GM12878 (cell line): ENCODE data around the gene PADI1. TPM values are rescaled to one million over a fixed set of nuclear protein-coding genes. Genes with fewer than 3 reads are reported as not detected.

Experiments used
- ATAC-seq: fragments of 200-7000 bp; cut with Tn5 transposase; 3 replicates; pipeline ENCODE4 v1.9.1; 2020; ENCODE audit warnings: mild to moderate bottlenecking, moderate library complexity
- BruUV-seq: library from RNA; stranded (reverse); fragments of 400-500 nt; replicated peaks from 2 replicates; lab custom pipeline; 2021; lab: Mats Ljungman, UMichigan
- CTCF ChIA-PET: fragments of 300-600 bp; sonication (Branson Sonifier 250); formaldehyde crosslinking; extraction: SDS; loops from one replicate; lab custom pipeline; 2021; ENCODE audit warnings: inconsistent platforms; lab: Yijun Ruan, JAX
- POLR2A ChIA-PET: fragments of 350-600 bp; formaldehyde crosslinking; extraction: SDS; loops from one replicate; lab custom pipeline; 2021; ENCODE audit warnings: inconsistent platforms; lab: Charles Lee
- RAD21 ChIA-PET: fragments of 300-600 bp; sonication (Branson Sonifier 250); formaldehyde crosslinking; loops from one replicate; lab custom pipeline; 2023; ENCODE audit warnings: antibody characterized with exemption; ENCODE audit not compliant: unreplicated experiment; lab: Charles Lee
- SMC1A ChIA-PET: fragments of 300-600 bp; sonication (Branson Sonifier 250); formaldehyde crosslinking; loops from one replicate; lab custom pipeline; 2023; ENCODE audit not compliant: unreplicated experiment, uncharacterized antibody; lab: Charles Lee
- DNase-seq: peaks from one replicate; pipeline ENCODE4 v3.0.0-alpha.2; 2011; ENCODE audit warnings: low read depth, low spot score
- FAIRE-seq: peaks from 3 replicates; lab custom pipeline; 2011; peaks lifted over from hg19 to GRCh38; lab: Jason Lieb, UNC
- H2AFZ ChIP-seq: 2 replicates; pipeline ENCODE4 v1.6.0; 2011; ENCODE audit warnings: low read depth, low read length, control low read depth; ENCODE audit not compliant: control insufficient read depth
- H3K27ac ChIP-seq: 2 replicates; pipeline ENCODE4 v1.5.1; 2011; ENCODE audit warnings: control low read depth; ENCODE audit not compliant: control insufficient read depth, insufficient read depth
- H3K27me3 ChIP-seq, 2 experiments: replicated peaks in 1 of 2; 2 replicates each; pipeline versions ENCODE4 v1.6.0 to v1.6.1; 2011; ENCODE audit warnings: low read length in 1 of 2; ENCODE audit not compliant: control insufficient read depth in 2 of 2, insufficient read depth in 2 of 2
- H3K36me3 ChIP-seq, 2 experiments: 2 replicates each; pipeline ENCODE4 v1.5.1; 2011; ENCODE audit warnings: low read length in 1 of 2; ENCODE audit not compliant: control insufficient read depth in 2 of 2, insufficient read depth in 2 of 2
- H3K4me1 ChIP-seq: 2 replicates; pipeline ENCODE4 v1.6.1; 2011; ENCODE audit warnings: mild to moderate bottlenecking, low read length, moderate library complexity, mixed read lengths; ENCODE audit not compliant: control insufficient read depth, insufficient read depth
- H3K4me2 ChIP-seq: 2 replicates; pipeline ENCODE4 v1.6.0; 2011; ENCODE audit warnings: control low read depth; ENCODE audit not compliant: control insufficient read depth, insufficient read depth
- H3K4me3 ChIP-seq: fragments of 200-600 bp; sonication (generic); 2 replicates; pipeline ENCODE4 v1.5.1; 2016
- H3K79me2 ChIP-seq: 2 replicates; pipeline ENCODE4 v1.6.0; 2011; ENCODE audit warnings: low read length; ENCODE audit not compliant: control insufficient read depth, insufficient read depth
- H3K9ac ChIP-seq: 2 replicates; pipeline ENCODE4 v1.8.0; 2011; ENCODE audit warnings: low read length, control low read depth, mixed read lengths; ENCODE audit not compliant: control insufficient read depth, insufficient read depth
- H3K9me3 ChIP-seq: replicated peaks from 3 replicates; pipeline ENCODE4 v1.5.1; 2011; ENCODE audit warnings: mild to moderate bottlenecking, low read length; ENCODE audit not compliant: control insufficient read depth, insufficient read depth
- H4K20me1 ChIP-seq: 2 replicates; pipeline ENCODE4 v1.6.0; 2011; ENCODE audit not compliant: control insufficient read depth, insufficient read depth
- ATF2 ChIP-seq: IDR thresholded peaks from 2 replicates; pipeline ENCODE4 v1.6.1; 2012; ENCODE audit warnings: low read length, inconsistent platforms
- EZH2 ChIP-seq: IDR thresholded peaks from 2 replicates; pipeline ENCODE4 v1.6.1; 2012; ENCODE audit warnings: low read depth, mild to moderate bottlenecking, control low read depth, inconsistent platforms, low read length, borderline replicate concordance; ENCODE audit not compliant: control insufficient read depth
- KDM1A ChIP-seq: fragments of 200-600 bp; sonication (generic); IDR thresholded peaks from 2 replicates; pipeline ENCODE4 v1.6.1; 2016; ENCODE audit warnings: borderline replicate concordance
- MEF2A ChIP-seq: IDR thresholded peaks from 2 replicates; pipeline ENCODE4 v1.6.1; 2011; ENCODE audit warnings: low read depth, mild to moderate bottlenecking, low read length, moderate library complexity; ENCODE audit not compliant: insufficient read depth
- NR2C1 ChIP-seq: fragments of 450-650 bp; IDR thresholded peaks from 2 replicates; pipeline ENCODE4 v1.6.1; 2017; ENCODE audit warnings: antibody characterized with exemption, mild to moderate bottlenecking, moderate library complexity
- RAD21 ChIP-seq: IDR thresholded peaks from 2 replicates; pipeline ENCODE4 v1.6.1; 2011; ENCODE audit warnings: mild to moderate bottlenecking, low read depth, low read length, moderate library complexity; ENCODE audit not compliant: insufficient read depth
- RB1 ChIP-seq: fragments of 450-650 bp; formaldehyde crosslinking; IDR thresholded peaks from 2 replicates; pipeline ENCODE4 v1.6.1; 2017; ENCODE audit warnings: mild to moderate bottlenecking, borderline replicate concordance
- SREBF2 ChIP-seq: IDR thresholded peaks from 2 replicates; pipeline ENCODE4 v1.6.1; 2012; ENCODE audit warnings: mild to moderate bottlenecking, low read length
- SUPT20H ChIP-seq: IDR thresholded peaks from 2 replicates; pipeline ENCODE4 v1.6.1; 2011; ENCODE audit warnings: low read depth, mild to moderate bottlenecking, low read length, moderate library complexity, borderline replicate concordance; ENCODE audit not compliant: control insufficient read depth
- TAF1 ChIP-seq: IDR thresholded peaks from 2 replicates; pipeline ENCODE4 v1.6.1; 2011; ENCODE audit warnings: mild to moderate bottlenecking, low read depth, low read length, borderline replicate concordance
- TBL1XR1 ChIP-seq: IDR thresholded peaks from 2 replicates; pipeline ENCODE4 v1.6.1; 2012; ENCODE audit warnings: low read depth, low read length, improper control_type of control experiment
- USF2 ChIP-seq: IDR thresholded peaks from 2 replicates; pipeline ENCODE4 v1.6.1; 2011; ENCODE audit warnings: low read depth, low read length, improper control_type of control experiment, borderline replicate concordance
- WRNIP1 ChIP-seq: IDR thresholded peaks from 2 replicates; pipeline ENCODE4 v1.6.1; 2011; ENCODE audit warnings: low read depth, low read length, improper control_type of control experiment, borderline replicate concordance
- ZBED1 ChIP-seq: IDR thresholded peaks from 2 replicates; pipeline ENCODE4 v1.6.1; 2016; ENCODE audit warnings: borderline replicate concordance
- ZNF592 ChIP-seq: fragments of 450-650 bp; IDR thresholded peaks from 2 replicates; pipeline ENCODE4 v1.6.1; 2017; ENCODE audit warnings: mild to moderate bottlenecking, moderate library complexity
- WGBS: methylation state at CpG from one replicate; pipeline ENCODE4 v1.1.6; 2016; ENCODE audit warnings: low lambda C conversion rate; ENCODE audit not compliant: insufficient replicate concordance, insufficient coverage; ENCODE audit errors: missing lambda C conversion rate; 5-methylcytosine and 5-hydroxymethylcytosine counted together
- in situ Hi-C: fragments of 300-500 bp; cut with MboI; formaldehyde crosslinking; loops from 9 replicates; pipeline ENCODE4 v1.14.3; 2018; ENCODE audit warnings: mixed read lengths
- intact Hi-C: fragments of 100-400 bp; cut with micrococcal nuclease; formaldehyde crosslinking; loops from one replicate; pipeline ENCODE4 v1.14.2; 2022; ENCODE audit not compliant: unreplicated experiment
- polyA plus RNA-seq, 11 experiments: library from polyadenylated mRNA; depleted of rRNA in 4 of 11; unstranded in 6 of 11; stranded (reverse) in 5 of 11; fragments of >200 nt; fragmentation: Nextera tagmentation in 4 of 11; fragmentation: Illumina TruSeq in 1 of 11; extraction: Ambion mirVana in 4 of 11; extraction: Trizol in 1 of 11; gene quantifications; 1 replicate in 1 of 11; 2 replicates in 10 of 11; pipeline versions ENCODE4 v1.2.1 to v1.2.3, GENCODE V29; 2011 to 2016; ENCODE audit warnings: inconsistent platforms in 2 of 11, missing spikeins in 2 of 11, low read depth in 1 of 11
- total RNA-seq, 4 experiments: library from RNA; depleted of rRNA in 3 of 4; stranded (reverse); fragments of >200 nt in 3 of 4; fragmentation: Illumina TruSeq in 1 of 4; extraction: Trizol in 1 of 4; gene quantifications; 2 replicates each; pipeline versions ENCODE4 v1.2.1 to v1.2.3, GENCODE V29; 2013 to 2021

The PADI1 gene
- total and polyA plus RNA-seq, 10 of the 15 experiments (the other 5 are each of a cell fraction or from before 2014, with no cell fraction given), result 0.05 TPM; not detected in 9

- no TSS peak for BruUV-seq
- in situ Hi-C loops, result no loop called here
- H3K36me3 ChIP-seq, result no peaks in the 10 kb centered on the region
- no peaks in the 10 kb centered on the region for H3K27me3 ChIP-seq
- H3K79me2 ChIP-seq, result no peaks in the 10 kb centered on the region
- no peak overlapping the region for H3K4me2 ChIP-seq
- H3K27ac ChIP-seq, result no peak overlapping the region
- H4K20me1 ChIP-seq, result no peaks in the 10 kb centered on the region
- FAIRE-seq (no peak), ATAC-seq (no peak), DNase-seq (no peak)
- RAD21 ChIA-PET, result no interaction called here
- intact Hi-C loops, result no loop called here
- H3K4me1 ChIP-seq, result no peaks in the 10 kb centered on the region
- WGBS, result 43% methylated on average over 7 of the region's 7 CpGs
- H3K9ac ChIP-seq, result no peak overlapping the region
- POLR2A ChIA-PET, result no interaction called here
- SMC1A ChIA-PET, result no interaction called here
- H3K4me3 ChIP-seq, result no peak overlapping the region
- TF ChIP-seq EZH2 (no peak), SREBF2 (no peak), SUPT20H (no peak), RAD21 (no peak), KDM1A (no peak), ZBED1 (no peak), WRNIP1 (no peak), TAF1 (no peak), NR2C1 (no peak), USF2 (no peak), ATF2 (no peak), TBL1XR1 (no peak), MEF2A (no peak), ZNF592 (no peak), RB1 (no peak)
- no peaks in the 10 kb centered on the region for H3K9me3 ChIP-seq
- CTCF ChIA-PET, result interaction anchor here (0.6 kb wide), 1 partner anchor 129 kb away, joined by 5 read pairs; no protein-coding TSS in a partner anchor
- no peak overlapping the region for H2AFZ ChIP-seq
Measured at GRCh38 chr1:17260264-17260663, 55.3 kb downstream of the PADI1 start.
